GM18502 (cell line): ENCODE data around the gene MRPS33.
"Not testable (repeated sequence)": the region's sequence is repeated elsewhere in the genome, so short reads cannot be mapped to it uniquely, and the experiment has no call there.

Experiments used
- ATAC-seq: cut with Tn5 transposase; IDR thresholded peaks from one replicate; pipeline ENCODE4 v1.9.1; 2021; ENCODE audit warnings: mild to moderate bottlenecking; ENCODE audit not compliant: unreplicated experiment, poor library complexity

The MRPS33 gene

GRCh38 chr7:141014524-141015395 lies at the start of gene MRPS33:
MRPS33 (minus strand) TSS chr7:141014952; CDS start chr7:141010633, 4,319 bp downstream.
- ATAC-seq = peak; percentile 99

GRCh38 chr7:141057788-141058187 lies 43.0 kb upstream of the MRPS33 start:
- ATAC-seq = no peak

GRCh38 chr7:141055146-141055545 lies 40.4 kb upstream of the MRPS33 start:
- ATAC-seq = no peak

GRCh38 chr7:141053626-141054025 lies 38.9 kb upstream of the MRPS33 start:
- ATAC-seq = no peak

- ATAC-seq = no peak
These were observed 31.3 kb upstream of the MRPS33 start for GRCh38 chr7:141045842-141046620.

GRCh38 chr7:141045126-141045841 lies 30.5 kb upstream of the MRPS33 start:
- no peak for ATAC-seq

- ATAC-seq = no peak
These were observed 28.9 kb upstream of the MRPS33 start for GRCh38 chr7:141043616-141044015.

- ATAC-seq = no peak
These were observed 27.8 kb upstream of the MRPS33 start for GRCh38 chr7:141042222-141043193.

GRCh38 chr7:141039376-141039775 lies 24.6 kb upstream of the MRPS33 start:
- ATAC-seq = no peak

- not testable (repeated sequence) for ATAC-seq
These were observed 23.3 kb upstream of the MRPS33 start for GRCh38 chr7:141038100-141038499.

- not testable (repeated sequence) for ATAC-seq
These were observed 18.0 kb upstream of the MRPS33 start for GRCh38 chr7:141032539-141033323.

GRCh38 chr7:141028767-141029166 lies 14.0 kb upstream of the MRPS33 start:
- ATAC-seq = no peak

- no peak for ATAC-seq
These were observed 12.3 kb upstream of the MRPS33 start for GRCh38 chr7:141027043-141027442.

GRCh38 chr7:141024668-141025067 lies 9.9 kb upstream of the MRPS33 start:
- ATAC-seq = no peak

- ATAC-seq = no peak
These were observed 8.5 kb upstream of the MRPS33 start for GRCh38 chr7:141023295-141023694.

- ATAC-seq = no peak
These were observed 2.8 kb upstream of the MRPS33 start for GRCh38 chr7:141017555-141017954.

- no peak for ATAC-seq
These were observed 1.6 kb upstream of the MRPS33 start for GRCh38 chr7:141016349-141016748.

GRCh38 chr7:141014125-141014523 lies 628 bp downstream of the MRPS33 start:
- peak; percentile 2 for ATAC-seq

- ATAC-seq = no peak
These were observed 1.4 kb downstream of the MRPS33 start for GRCh38 chr7:141013345-141013715.
